Gastroesophageal sphincter (tissue), 3 donors: ENCODE results near the gene MYO1D.

ENCODE experiments used
- CTCF ChIP-seq, 4 experiments: fragments of 200-600 bp in 2 of 4; fragments of 450-650 bp in 2 of 4; sonication (generic) in 1 of 4; IDR thresholded peaks; one replicate each; pipeline ENCODE4 v1.5.1; 2017 to 2019; ENCODE audit warnings: antibody characterized with exemption in 4 of 4, mild to moderate bottlenecking in 2 of 4, moderate library complexity in 2 of 4
- POLR2A ChIP-seq, 2 donors: fragments of 450-650 bp; IDR thresholded peaks; one replicate each; pipeline ENCODE4 v1.6.1; 2017; ENCODE audit warnings: antibody characterized with exemption in 2 of 2, mild to moderate bottlenecking in 2 of 2, moderate library complexity in 1 of 2

GRCh38 chr17:32810690-32811089 lies 66.2 kb downstream of the MYO1D start:
- TF ChIP-seq CTCF (IDR thresholded peaks at IDR 0.05), result no peak
- no peak for TF ChIP-seq POLR2A (IDR thresholded peaks at IDR 0.05)
